Mucosa of descending colon (tissue), 3 donors: ENCODE results near the gene TAF15. TPM values are rescaled to one million over a fixed set of nuclear protein-coding genes. Genes with fewer than 3 reads are reported as not detected.

Experiments
- ATAC-seq: fragments of 200-7000 bp; cut with Tn5 transposase; one replicate; pipeline ENCODE4 v1.9.1; 2020; ENCODE audit warnings: mild to moderate bottlenecking, moderate library complexity
- DNase-seq, 3 donors: peaks; one replicate each; pipeline ENCODE4 v3.0.0-alpha.2; 2020
- H3K36me3 ChIP-seq: fragments of 200-600 bp; one replicate; pipeline ENCODE4 v1.8.0; 2021; ENCODE audit warnings: low read depth, mild to moderate bottlenecking
- H3K4me1 ChIP-seq: fragments of 200-600 bp; one replicate; pipeline ENCODE4 v1.8.0; 2021; ENCODE audit warnings: low read depth, mild to moderate bottlenecking
- H3K4me3 ChIP-seq: fragments of 200-600 bp; one replicate; pipeline ENCODE4 v1.8.0; 2021; ENCODE audit warnings: mild to moderate bottlenecking
- H3K9me3 ChIP-seq: fragments of 200-600 bp; one replicate; pipeline ENCODE4 v1.8.0; 2021; ENCODE audit warnings: mild to moderate bottlenecking
- intact Hi-C, 2 donors: fragments of 100-400 bp; cut with DNase I in 1 of 2; cut with micrococcal nuclease in 1 of 2; formaldehyde crosslinking; loops; one replicate each; pipeline versions ENCODE4 v1.11.0 to v1.11.1; 2022; cut with DNase I, micrococcal nuclease
- total RNA-seq, 3 donors: library from RNA; stranded (reverse); fragmentation: NEBNext Ultra II Directional in 2 of 3; extraction: Animal tissue kit (Norgen Biotek cat#: 25700) in 2 of 3; gene quantifications; one replicate each; pipeline versions ENCODE4 v1.2.1 to v1.2.4, GENCODE V29; 2021 to 2023
- TF ChIP-seq, protein P1 (sequence below): fragments of 200-600 bp; IDR thresholded peaks from one replicate; pipeline ENCODE4 v1.8.0; 2022; ENCODE audit warnings: antibody characterized with exemption, mild to moderate bottlenecking
- donor health status: DM: no; HTN: no; CAD: no; lungs with moderate emphysema.
- donor health status: DM: no; HTN: no; CAD: no.
- donor health status: DM: no; HTN: yes; CAD: no.

TAF15 gene
- total RNA-seq, 3 donors from 2014 or later: 131 to 165 (median 159) TPM

DNA sequence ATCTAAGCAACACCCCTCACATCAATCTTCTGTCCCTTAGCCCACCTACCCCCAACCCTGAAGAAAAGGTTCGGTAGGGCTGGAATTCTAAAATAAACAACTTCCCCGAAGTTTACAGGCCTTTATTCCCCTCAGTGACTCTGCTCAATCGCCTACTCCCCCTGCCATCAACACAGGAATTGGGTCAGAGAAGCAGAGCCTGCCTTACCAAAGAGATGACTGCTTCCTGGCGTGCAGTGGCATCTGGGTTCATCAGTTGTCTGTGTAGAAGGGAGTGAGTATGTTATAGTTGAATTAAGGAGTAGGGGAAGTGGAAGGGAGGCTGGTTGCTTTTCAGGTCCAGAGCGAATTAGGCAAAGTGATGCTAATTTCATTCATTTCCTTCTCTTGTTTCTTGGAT lies 46.7 kb downstream of the TAF15 start:
- intact Hi-C loops: no loop called here
- DNase-seq: no peak
- ATAC-seq: no peak
- TF ChIP-seq, protein P1, sequence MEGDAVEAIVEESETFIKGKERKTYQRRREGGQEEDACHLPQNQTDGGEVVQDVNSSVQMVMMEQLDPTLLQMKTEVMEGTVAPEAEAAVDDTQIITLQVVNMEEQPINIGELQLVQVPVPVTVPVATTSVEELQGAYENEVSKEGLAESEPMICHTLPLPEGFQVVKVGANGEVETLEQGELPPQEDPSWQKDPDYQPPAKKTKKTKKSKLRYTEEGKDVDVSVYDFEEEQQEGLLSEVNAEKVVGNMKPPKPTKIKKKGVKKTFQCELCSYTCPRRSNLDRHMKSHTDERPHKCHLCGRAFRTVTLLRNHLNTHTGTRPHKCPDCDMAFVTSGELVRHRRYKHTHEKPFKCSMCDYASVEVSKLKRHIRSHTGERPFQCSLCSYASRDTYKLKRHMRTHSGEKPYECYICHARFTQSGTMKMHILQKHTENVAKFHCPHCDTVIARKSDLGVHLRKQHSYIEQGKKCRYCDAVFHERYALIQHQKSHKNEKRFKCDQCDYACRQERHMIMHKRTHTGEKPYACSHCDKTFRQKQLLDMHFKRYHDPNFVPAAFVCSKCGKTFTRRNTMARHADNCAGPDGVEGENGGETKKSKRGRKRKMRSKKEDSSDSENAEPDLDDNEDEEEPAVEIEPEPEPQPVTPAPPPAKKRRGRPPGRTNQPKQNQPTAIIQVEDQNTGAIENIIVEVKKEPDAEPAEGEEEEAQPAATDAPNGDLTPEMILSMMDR: no peak
- Histone ChIP-seq H3K36me3 (no peaks in the 10 kb centered on the region), H3K9me3 (no peaks in the 10 kb centered on the region), H3K4me3 (no peak overlapping the region), H3K4me1 (no peaks in the 10 kb centered on the region)

DNA sequence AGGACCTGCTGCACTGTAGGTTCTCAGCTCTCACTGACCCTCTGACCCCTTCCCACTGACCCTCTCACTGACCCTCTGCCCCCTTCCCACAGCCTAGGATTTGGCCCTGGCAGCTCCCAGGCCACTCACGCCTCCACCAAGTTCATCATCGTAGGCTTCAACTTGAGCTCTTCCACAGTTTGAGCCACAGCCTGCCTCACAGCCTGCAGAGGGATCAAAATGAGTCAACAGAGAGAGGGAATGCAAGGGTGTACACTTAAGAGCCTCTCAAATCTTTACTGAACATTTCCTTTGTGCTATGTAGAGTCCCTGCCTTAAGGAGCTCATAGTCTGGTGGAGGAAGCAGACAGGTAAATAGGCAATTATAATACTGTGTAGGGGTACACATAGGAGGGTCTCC lies 47.3 kb downstream of the TAF15 start:
- H3K36me3 ChIP-seq: no peaks in the 10 kb centered on the region
- DNase-seq (no peak), ATAC-seq (no peak)
- no peaks in the 10 kb centered on the region for H3K9me3 ChIP-seq
- H3K4me3 ChIP-seq: no peak overlapping the region
- no peaks in the 10 kb centered on the region for H3K4me1 ChIP-seq
- intact Hi-C loops: no loop called here
- TF ChIP-seq, protein P1: no peak

DNA sequence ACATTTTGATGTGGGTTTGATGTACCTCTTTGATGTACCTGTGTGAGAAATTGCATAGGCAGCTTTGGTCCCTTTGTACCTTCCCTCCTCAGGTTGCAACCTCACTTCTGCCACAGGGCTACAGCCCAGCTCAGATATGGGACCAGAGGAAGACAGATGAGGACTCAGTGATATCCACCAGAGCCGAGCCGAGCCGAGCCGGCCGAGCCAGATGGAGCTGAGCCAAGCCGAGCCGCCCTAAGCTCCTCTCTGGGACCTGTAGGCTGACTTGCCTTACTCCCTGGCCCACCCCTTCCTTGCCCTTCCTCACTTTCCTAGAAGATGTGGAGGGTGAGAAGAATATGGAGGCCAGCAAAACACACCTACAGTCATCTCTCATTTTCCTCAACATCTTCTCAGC lies 55.6 kb downstream of the TAF15 start:
- Histone ChIP-seq H3K36me3 (no peaks in the 10 kb centered on the region), H3K4me1 (no peaks in the 10 kb centered on the region), H3K4me3 (no peak overlapping the region), H3K9me3 (no peaks in the 10 kb centered on the region)
- TF ChIP-seq, protein P1: no peak
- no peak for DNase-seq
- ATAC-seq: no peak
- intact Hi-C loops: no loop called here

DNA sequence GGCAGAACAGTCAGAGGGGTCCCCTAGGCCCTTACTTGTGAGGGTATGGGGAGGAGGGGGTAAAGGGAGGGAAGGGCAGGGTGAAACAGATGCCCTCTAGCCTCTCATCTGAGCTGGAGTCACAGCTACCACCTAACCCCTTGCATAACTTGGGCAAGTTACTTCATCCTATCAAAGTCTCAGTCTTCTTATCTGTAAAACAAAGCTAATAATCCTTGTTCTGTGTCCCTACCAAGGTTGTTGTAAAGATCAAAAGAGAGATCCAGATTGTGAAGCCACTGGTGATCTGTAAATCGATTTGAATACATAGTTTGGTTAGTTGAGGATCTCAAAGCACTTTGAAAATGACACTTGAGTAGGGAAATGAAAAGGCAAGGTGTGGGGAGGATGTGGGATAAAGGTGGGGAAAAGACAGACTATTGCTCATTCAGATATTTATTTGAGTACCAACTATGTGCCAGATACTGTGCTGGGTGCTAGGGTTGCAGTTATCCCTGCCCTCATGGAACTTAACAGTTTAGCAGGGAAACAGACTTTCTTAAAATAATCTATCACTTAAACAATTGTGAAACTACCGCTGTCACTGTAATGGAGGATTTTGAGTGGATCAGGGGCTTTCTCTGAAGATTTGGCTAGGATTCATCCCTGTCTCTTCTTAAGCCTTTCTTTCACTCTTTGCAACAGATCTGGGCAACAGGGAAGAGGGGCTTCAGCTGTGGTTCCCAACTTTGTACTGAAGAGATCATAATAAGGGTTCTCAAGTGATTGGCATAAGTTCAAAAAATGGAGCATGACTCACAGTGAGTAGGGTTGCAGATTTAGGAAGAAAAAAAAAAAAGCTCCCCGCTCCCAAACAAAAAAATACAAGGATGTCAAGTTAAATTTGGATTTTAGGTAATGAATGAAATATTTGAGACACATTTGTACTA lies 56.4 kb downstream of the TAF15 start:
- no peak overlapping the region for H3K4me3 ChIP-seq
- intact Hi-C loops: no loop called here
- DNase-seq (no peak), ATAC-seq (no peak)
- H3K9me3 ChIP-seq: no peaks in the 10 kb centered on the region
- H3K4me1 ChIP-seq: no peaks in the 10 kb centered on the region
- TF ChIP-seq, protein P1: no peak
- H3K36me3 ChIP-seq: no peaks in the 10 kb centered on the region

DNA sequence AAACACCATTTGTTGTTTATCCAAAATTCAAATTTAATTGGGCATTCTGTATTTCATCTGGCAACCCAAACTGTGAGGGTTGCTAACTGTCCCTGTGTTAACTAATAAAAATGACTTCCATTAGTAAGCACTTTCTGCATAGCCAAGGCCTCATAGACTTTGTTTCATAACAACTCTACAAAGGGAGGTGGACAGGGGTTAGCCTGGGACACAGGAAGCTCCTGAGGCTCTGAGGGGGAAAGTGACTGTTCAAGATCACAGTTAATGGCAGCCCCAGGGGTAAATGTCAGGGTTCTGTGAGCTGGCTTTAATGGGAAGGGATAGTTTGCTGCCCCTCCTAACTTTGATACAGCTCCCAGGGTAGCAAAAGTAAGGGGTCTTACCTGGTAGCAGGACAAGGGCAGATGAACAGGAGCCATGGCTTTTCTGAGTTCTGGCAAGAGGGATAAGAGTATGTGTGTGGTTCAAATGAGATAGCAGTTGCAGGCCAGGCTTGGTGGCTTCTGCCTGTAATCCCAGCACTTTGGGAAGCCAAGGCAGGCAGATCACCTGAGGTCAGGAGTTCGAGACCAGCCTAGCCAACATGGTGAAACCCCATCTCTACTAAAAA lies 57.2 kb downstream of the TAF15 start:
- no peak for DNase-seq

More for the DNA sequence above, 57.2 kb downstream of the TAF15 start:
- TF ChIP-seq, protein P1: no peak
- no peaks in the 10 kb centered on the region for H3K36me3 ChIP-seq
- intact Hi-C loops: no loop called here
- no peak for ATAC-seq
- no peaks in the 10 kb centered on the region for H3K9me3 ChIP-seq
- H3K4me1 ChIP-seq: no peaks in the 10 kb centered on the region
- no peak overlapping the region for H3K4me3 ChIP-seq
